Right ventricle myocardium superior (tissue), 1 donor: ENCODE results near the gene SH2D3A. TPM values are rescaled to one million over a fixed set of nuclear protein-coding genes. Genes with fewer than 3 reads are reported as not detected.

ENCODE experiments used
- ATAC-seq: fragments of 200-7000 bp; cut with Tn5 transposase; one replicate; pipeline ENCODE4 v1.9.1; 2020; ENCODE audit warnings: mild to moderate bottlenecking; ENCODE audit not compliant: poor library complexity
- DNase-seq: peaks from one replicate; pipeline ENCODE4 v3.0.0-alpha.2; 2020
- intact Hi-C: fragments of 100-400 bp; cut with DNase I; formaldehyde crosslinking; loops from one replicate; pipeline ENCODE4 v1.11.2; 2022
- total RNA-seq: library from RNA; stranded (reverse); fragmentation: NEBNext Ultra II Directional; extraction: Animal tissue kit (Norgen Biotek cat#: 25700); gene quantifications from one replicate; pipeline ENCODE4 v1.2.1, GENCODE V29; 2021
- donor health status: DM: no; HTN: yes; CAD: no; lungs with severe emphysema.

SH2D3A gene
- total RNA-seq, 1 donor from 2014 or later = not detected

- intact Hi-C loops = no loop called here
- DNase-seq = peak; percentile 36
Observed at GRCh38 chr19:6730941-6731670, 36.1 kb downstream of the SH2D3A start.

GRCh38 chr19:6730153-6730804 is 37.0 kb downstream of the SH2D3A start:
- ATAC-seq = peak; percentile 50
- DNase-seq = peak; percentile 58

More at GRCh38 chr19:6730941-6731670, 36.1 kb downstream of the SH2D3A start:
- ATAC-seq = no peak

GRCh38 chr19:6729573-6730152 is 37.6 kb downstream of the SH2D3A start:
- intact Hi-C loops = no loop called here
- ATAC-seq (no peak), DNase-seq (no peak)

More at GRCh38 chr19:6730153-6730804, 37.0 kb downstream of the SH2D3A start:
- intact Hi-C loops = no loop called here

- ATAC-seq (peak; percentile 37), DNase-seq (peak; percentile 64)
- intact Hi-C loops = no loop called here
Observed at GRCh38 chr19:6728346-6728745, 38.9 kb downstream of the SH2D3A start.

GRCh38 chr19:6725513-6726231 is 41.6 kb downstream of the SH2D3A start:
- ATAC-seq (no peak), DNase-seq (no peak)
- intact Hi-C loops = no loop called here

GRCh38 chr19:6724631-6725492 is 42.4 kb downstream of the SH2D3A start:
- intact Hi-C loops = no loop called here
- DNase-seq = peak; percentile 14
- no peak for ATAC-seq

- DNase-seq (peak; percentile 22), ATAC-seq (no peak)
- intact Hi-C loops = no loop called here
Observed at GRCh38 chr19:6723738-6724137, 43.5 kb downstream of the SH2D3A start.

- ATAC-seq = peak; percentile 57
- intact Hi-C loops = no loop called here
- DNase-seq = peak; percentile 68
Observed at GRCh38 chr19:6723108-6723618, 44.1 kb downstream of the SH2D3A start.

GRCh38 chr19:6721773-6722172 is 45.5 kb downstream of the SH2D3A start:
- DNase-seq (no peak), ATAC-seq (no peak)
- intact Hi-C loops = no loop called here

- intact Hi-C loops = no loop called here
- ATAC-seq = no peak
- no peak for DNase-seq
Observed at GRCh38 chr19:6721138-6721474, 46.1 kb downstream of the SH2D3A start.

- DNase-seq (peak; percentile 68), ATAC-seq (peak; percentile 80)
- intact Hi-C loops = no loop called here
Observed at GRCh38 chr19:6720369-6721137, 46.7 kb downstream of the SH2D3A start, which contains the start of gene C3. C3 (minus strand) TSS chr19:6720650; CDS start chr19:6720589, 61 bp downstream.

- ATAC-seq (no peak), DNase-seq (no peak)
- intact Hi-C loops = no loop called here
Observed at GRCh38 chr19:6719992-6720368, 47.3 kb downstream of the SH2D3A start.

GRCh38 chr19:6719540-6719861 is 47.7 kb downstream of the SH2D3A start:
- intact Hi-C loops = no loop called here
- ATAC-seq (no peak), DNase-seq (no peak)

- intact Hi-C loops = no loop called here
- ATAC-seq = peak; percentile 17
- DNase-seq = peak; percentile 59
Observed at GRCh38 chr19:6718741-6719539, 48.3 kb downstream of the SH2D3A start.

- intact Hi-C loops = no loop called here
- no peak for ATAC-seq
Observed at GRCh38 chr19:6718111-6718740, 49.0 kb downstream of the SH2D3A start.

GRCh38 chr19:6717441-6717971 is 49.7 kb downstream of the SH2D3A start:
- DNase-seq (no peak), ATAC-seq (no peak)
- intact Hi-C loops = no loop called here

More at GRCh38 chr19:6718111-6718740, 49.0 kb downstream of the SH2D3A start:
- DNase-seq = no peak
